ENCODE data around the gene TUBA1B. TPM values are rescaled to one million over a fixed set of nuclear protein-coding genes. Genes with fewer than 3 reads are reported as not detected.
A peak's percentile ranks its signal among the peaks of the same experiment; 100 is the strongest.
"Not testable (repeated sequence)": the region's sequence is repeated elsewhere in the genome, so short reads cannot be mapped to it uniquely, and the experiment has no call there.

The TUBA1B gene
- total RNA-seq, 1 donor from 2014 or later: 253 TPM

DNA sequence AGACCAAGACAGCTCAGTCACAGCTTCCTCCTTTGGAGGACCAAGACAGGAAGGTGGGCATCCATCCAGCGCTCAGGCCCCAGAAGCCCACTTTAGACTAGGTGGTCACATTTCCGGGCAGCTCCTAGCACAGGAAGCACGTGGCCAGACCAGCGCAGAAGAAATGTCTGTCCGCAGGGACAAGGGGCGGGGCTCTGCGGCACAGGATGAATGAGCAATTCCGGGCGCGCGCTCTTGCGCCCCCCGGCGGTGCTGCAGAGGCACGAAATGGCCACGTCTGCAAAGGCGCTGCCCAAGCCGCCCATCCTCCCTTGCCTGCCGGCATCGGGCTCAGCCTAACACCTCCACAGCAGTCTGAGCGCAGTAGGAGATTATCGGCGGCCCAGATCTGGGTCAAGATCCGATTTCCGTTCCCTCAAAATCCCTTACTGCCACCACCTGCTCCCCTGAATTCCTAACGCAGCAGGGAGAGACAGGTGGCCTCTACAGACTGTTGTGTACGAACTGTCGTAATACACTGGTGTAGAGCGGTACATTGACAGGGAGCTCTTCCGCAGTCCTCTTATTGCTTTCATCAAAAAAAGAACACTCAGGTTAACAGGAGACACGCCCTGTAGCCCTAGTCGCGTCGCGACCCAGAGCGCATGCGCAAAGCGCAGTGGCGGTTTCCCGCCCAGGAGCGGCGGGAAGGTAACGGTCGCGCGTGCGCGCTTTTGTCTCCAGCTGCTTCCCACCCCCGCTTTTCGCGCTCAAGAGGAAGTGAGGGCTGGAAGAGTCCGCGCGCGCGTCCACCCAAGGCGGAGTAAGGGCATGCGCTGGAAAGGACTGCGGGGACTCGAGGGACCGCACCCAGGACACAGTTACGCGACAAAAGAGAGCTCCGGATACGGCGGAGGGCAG, 794 bp downstream of the TUBA1B start:
- TF ChIP-seq, protein P1, sequence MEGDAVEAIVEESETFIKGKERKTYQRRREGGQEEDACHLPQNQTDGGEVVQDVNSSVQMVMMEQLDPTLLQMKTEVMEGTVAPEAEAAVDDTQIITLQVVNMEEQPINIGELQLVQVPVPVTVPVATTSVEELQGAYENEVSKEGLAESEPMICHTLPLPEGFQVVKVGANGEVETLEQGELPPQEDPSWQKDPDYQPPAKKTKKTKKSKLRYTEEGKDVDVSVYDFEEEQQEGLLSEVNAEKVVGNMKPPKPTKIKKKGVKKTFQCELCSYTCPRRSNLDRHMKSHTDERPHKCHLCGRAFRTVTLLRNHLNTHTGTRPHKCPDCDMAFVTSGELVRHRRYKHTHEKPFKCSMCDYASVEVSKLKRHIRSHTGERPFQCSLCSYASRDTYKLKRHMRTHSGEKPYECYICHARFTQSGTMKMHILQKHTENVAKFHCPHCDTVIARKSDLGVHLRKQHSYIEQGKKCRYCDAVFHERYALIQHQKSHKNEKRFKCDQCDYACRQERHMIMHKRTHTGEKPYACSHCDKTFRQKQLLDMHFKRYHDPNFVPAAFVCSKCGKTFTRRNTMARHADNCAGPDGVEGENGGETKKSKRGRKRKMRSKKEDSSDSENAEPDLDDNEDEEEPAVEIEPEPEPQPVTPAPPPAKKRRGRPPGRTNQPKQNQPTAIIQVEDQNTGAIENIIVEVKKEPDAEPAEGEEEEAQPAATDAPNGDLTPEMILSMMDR (IDR thresholded peaks at IDR 0.05; ENCODE audit: insufficient read depth, low read length, severe bottlenecking): peak; percentile 99
- FAIRE-seq: no peak
- peak; percentile 83 for DNase-seq (ENCODE audit: low read depth)

DNA sequence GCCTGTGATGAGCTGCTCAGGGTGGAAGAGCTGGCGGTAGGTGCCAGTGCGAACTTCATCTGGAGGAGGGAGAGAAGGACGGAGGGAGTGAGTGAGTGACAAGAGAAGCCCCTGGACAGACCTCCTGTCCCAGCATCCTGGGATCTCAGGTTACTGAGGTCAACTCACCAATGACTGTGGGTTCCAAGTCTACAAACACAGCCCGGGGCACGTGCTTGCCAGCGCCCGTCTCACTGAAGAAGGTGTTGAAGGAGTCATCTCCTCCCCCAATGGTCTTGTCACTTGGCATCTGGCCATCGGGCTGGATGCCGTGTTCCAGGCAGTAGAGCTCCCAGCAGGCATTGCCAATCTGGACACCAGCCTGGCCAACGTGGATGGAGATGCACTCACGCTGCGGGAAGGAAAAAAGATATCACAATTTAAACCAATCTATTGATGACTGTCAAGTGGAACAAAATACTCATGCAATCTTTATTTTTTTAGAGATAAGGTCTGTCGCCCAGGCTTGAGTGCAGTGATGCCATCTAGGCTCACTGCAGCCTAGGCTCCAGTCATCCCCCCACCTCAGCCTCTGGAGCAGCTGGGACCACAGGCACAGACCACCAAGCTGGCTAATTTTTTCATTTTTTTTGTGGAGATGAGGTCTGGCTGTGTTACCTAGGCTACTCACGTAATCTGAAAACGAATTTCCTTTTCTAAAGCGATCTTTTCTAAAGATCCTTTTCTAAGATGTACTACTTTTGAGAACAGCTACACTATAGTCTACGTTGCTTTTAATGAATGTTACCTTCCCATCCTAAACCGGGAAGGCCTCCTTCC, 1.7 kb downstream of the TUBA1B start:
- H3K4me3 ChIP-seq (ENCODE audit: low read depth, low read length): peak overlapping the region; percentile 96
- peaks cover 9% of the 10 kb centered on the region for H3K36me3 ChIP-seq (ENCODE audit: control insufficient read depth, insufficient read depth, low read length)
- no peak for FAIRE-seq
- DNase-seq (ENCODE audit: low read depth): no peak
- TF ChIP-seq, protein P1 (IDR thresholded peaks at IDR 0.05; ENCODE audit: insufficient read depth, low read length, severe bottlenecking): no peak
- H3K27me3 ChIP-seq (ENCODE audit: control insufficient read depth, insufficient read depth, low read length): no peaks in the 10 kb centered on the region

More for the DNA sequence above, 794 bp downstream of the TUBA1B start:
- Histone ChIP-seq H3K4me3 (ENCODE audit: low read depth, low read length) (peak overlapping the region; percentile 96), H3K36me3 (ENCODE audit: control insufficient read depth, insufficient read depth, low read length) (peaks cover 9% of the 10 kb centered on the region), H3K27me3 (ENCODE audit: control insufficient read depth, insufficient read depth, low read length) (no peaks in the 10 kb centered on the region)

DNA sequence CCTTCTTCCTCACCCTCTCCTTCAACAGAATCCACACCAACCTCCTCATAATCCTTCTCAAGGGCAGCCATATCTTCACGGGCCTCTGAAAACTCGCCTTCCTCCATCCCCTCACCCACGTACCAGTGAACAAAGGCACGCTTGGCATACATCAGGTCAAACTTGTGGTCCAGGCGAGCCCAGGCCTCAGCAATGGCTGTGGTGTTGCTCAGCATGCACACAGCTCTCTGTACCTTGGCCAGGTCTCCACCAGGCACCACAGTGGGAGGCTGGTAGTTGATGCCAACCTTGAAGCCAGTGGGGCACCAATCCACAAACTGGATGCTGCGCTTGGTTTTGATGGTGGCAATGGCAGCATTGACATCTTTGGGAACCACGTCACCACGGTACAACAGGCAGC, 3.2 kb downstream of the TUBA1B start:
- not testable (repeated sequence) for FAIRE-seq; H3K36me3 ChIP-seq (ENCODE audit: control insufficient read depth, insufficient read depth, low read length); DNase-seq (ENCODE audit: low read depth); H3K4me3 ChIP-seq (ENCODE audit: low read depth, low read length); H3K27me3 ChIP-seq (ENCODE audit: control insufficient read depth, insufficient read depth, low read length)

DNA sequence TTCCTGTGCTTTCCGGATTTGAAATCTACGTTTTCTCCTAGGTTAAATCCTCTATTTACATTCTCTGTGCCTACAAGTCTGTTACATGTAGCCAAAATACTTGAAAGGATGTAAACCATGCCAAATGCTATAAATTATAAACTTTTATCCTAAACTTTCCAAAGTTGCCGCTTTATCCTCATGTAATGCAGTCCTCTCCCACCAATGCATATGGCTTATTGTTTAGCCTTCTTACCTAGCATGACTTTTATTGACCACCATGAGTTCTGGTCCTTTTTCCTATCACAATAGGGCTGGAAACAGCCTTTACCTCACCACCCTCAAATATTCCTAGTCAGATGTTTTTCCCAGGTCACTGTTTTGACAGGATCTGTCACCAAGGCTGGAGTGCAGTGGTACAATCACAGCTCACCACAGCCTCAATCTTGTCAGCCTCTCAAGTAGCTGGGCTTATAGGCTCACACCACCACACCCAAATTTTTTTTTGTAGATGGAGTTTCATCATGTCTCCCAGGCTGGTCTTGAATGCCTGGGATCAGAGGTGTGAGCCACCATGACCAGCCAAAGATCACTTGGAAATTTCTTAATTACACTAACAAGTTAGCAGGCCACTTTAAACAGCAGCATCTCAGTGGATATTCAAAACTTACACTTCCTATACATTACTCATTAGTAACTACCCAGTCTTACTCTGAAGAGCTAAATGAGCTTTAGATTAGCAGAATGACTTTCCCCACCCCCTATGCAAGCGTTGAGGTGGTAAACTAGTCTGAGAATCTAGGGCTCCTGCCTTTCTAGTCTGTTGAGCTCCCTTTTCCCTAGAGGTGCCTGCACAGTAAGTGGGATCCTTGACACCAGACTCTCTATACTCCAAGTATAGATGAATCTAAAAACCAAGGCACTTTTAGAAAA, 4.1 kb downstream of the TUBA1B start:
- TF ChIP-seq, protein P1 (IDR thresholded peaks at IDR 0.05; ENCODE audit: insufficient read depth, low read length, severe bottlenecking): no peak
- no peak for DNase-seq (ENCODE audit: low read depth)
- no peak overlapping the region for H3K4me3 ChIP-seq (ENCODE audit: low read depth, low read length)
- FAIRE-seq: no peak
- H3K27me3 ChIP-seq (ENCODE audit: control insufficient read depth, insufficient read depth, low read length): no peaks in the 10 kb centered on the region
- peaks cover 9% of the 10 kb centered on the region for H3K36me3 ChIP-seq (ENCODE audit: control insufficient read depth, insufficient read depth, low read length)

DNA sequence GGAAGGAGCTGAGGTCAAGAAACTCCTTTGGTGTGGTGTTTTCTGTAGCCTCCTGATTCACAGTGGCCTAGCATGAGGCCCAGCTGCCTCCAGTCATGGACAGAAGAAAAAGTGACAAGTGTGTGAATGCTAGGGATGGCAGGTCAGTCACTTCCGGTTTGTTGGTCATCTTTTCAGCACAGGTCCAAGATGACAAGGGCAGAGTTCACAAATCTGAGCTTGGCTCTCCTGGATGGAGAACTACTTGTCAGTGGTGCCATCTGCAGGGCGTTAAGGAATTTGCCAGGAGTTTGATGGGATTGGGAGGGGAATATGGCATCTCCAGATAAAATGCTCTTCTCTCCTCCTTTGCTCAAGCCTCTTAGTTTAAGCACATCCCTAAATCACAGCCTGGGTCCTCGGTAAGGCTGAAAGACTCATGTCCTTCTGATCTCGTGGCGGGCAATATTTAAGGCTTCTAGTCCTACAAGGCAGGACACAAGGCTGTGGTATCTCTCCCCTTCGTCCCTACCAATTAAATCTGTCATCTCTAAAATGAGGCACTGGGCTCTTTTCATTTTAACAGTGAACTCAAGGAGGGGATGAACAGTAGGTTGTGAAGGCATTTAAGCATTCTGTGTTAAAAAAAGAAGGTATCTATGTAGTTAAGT, 10.0 kb downstream of the TUBA1B start:
- Histone ChIP-seq H3K4me3 (ENCODE audit: low read depth, low read length) (no peak overlapping the region), H3K27me3 (ENCODE audit: control insufficient read depth, insufficient read depth, low read length) (no peaks in the 10 kb centered on the region), H3K36me3 (ENCODE audit: control insufficient read depth, insufficient read depth, low read length) (no peaks in the 10 kb centered on the region)
- TF ChIP-seq, protein P1 (IDR thresholded peaks at IDR 0.05; ENCODE audit: insufficient read depth, low read length, severe bottlenecking): peak; percentile 69
- peak; percentile 80 for FAIRE-seq
- peak; percentile 50 for DNase-seq (ENCODE audit: low read depth)

All from bronchial epithelial cell (primary cell).